GM10266 (cell line): ENCODE results near the gene GABARAP.

Source experiments
- DNase-seq: peaks from one replicate; pipeline ENCODE4 v3.0.0; 2012; ENCODE audit errors: extremely low spot score
- CTCF ChIP-seq: IDR thresholded peaks from 2 replicates; pipeline ENCODE4 v1.5.1; 2012; ENCODE audit warnings: mild to moderate bottlenecking, low read depth; ENCODE audit not compliant: control insufficient read depth, insufficient read depth; ENCODE audit errors: missing control alignments

The GABARAP gene

GRCh38 chr17:7219229-7219811 lies 22.9 kb downstream of the GABARAP start:
- no peak for DNase-seq
- no peak for TF ChIP-seq CTCF

- DNase-seq, result no peak
- TF ChIP-seq CTCF, result no peak
Measured at GRCh38 chr17:7218758-7219157, 23.5 kb downstream of the GABARAP start.

- no peak for TF ChIP-seq CTCF
- DNase-seq, result no peak
Measured at GRCh38 chr17:7218166-7218565, 24.1 kb downstream of the GABARAP start.

GRCh38 chr17:7217113-7217987 lies 24.9 kb downstream of the GABARAP start:
- DNase-seq, result peak; percentile 53
- no peak for TF ChIP-seq CTCF

GRCh38 chr17:7216242-7217112 lies 25.8 kb downstream of the GABARAP start:
- no peak for DNase-seq
- TF ChIP-seq CTCF, result no peak

- no peak for DNase-seq
- no peak for TF ChIP-seq CTCF
Measured at GRCh38 chr17:7215652-7216180, 26.5 kb downstream of the GABARAP start.
